ENCODE data around the gene GNGT1. TPM values are rescaled to one million over a fixed set of nuclear protein-coding genes. Genes with fewer than 3 reads are reported as not detected.

Gene GNGT1
- total and polyA plus RNA-seq, 2 experiments from 2014 or later = not detected

DNA sequence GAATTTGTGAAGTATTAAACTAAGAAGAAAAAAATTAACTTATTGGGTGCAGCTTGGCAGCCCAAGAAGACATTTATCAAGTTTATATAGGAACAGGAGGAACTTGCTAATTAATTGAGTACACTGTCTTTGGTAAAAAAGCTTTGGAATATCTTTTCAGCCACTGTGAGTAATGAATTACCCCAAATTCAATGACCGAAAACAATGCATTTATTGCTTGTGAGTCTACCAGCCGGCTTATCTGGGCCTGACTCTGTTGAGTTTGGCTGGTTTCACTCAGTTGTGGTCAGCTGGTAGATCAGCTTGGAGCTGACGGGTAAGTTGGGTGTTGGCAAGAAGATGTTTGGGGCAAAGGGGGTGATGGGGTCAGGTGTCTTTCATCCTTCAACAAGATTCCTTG is 26.8 kb downstream of the GNGT1 start:
- Histone ChIP-seq H3K9me3 (ENCODE audit: low read depth) (no peaks in the 10 kb centered on the region), H3K79me2 (ENCODE audit: insufficient read depth) (no peaks in the 10 kb centered on the region), H3K9me2 (ENCODE audit: insufficient read depth) (no peaks in the 10 kb centered on the region), H3K27me3 (replicated peaks; ENCODE audit: insufficient read depth) (no peaks in the 10 kb centered on the region), H3F3A (ENCODE audit: insufficient read depth) (peaks cover 11% of the 10 kb centered on the region; the same call in 1 of the 2 replicates), H3K4me2 (ENCODE audit: unreplicated experiment) (no peak overlapping the region), H3K36me3 (ENCODE audit: low read depth) (no peaks in the 10 kb centered on the region), H2AFZ (no peak overlapping the region), H3K9ac (no peak overlapping the region), H3K4me3 (no peak overlapping the region), H3K4me1 (ENCODE audit: insufficient read depth) (peaks cover 5% of the 10 kb centered on the region; the same call in 1 of the 2 replicates), H4K20me1 (ENCODE audit: insufficient read depth) (no peaks in the 10 kb centered on the region), H3K27ac (no peak overlapping the region)
- WGBS, 2 experiments (ENCODE audit: low coverage in 1 of 2, low lambda C conversion rate in 2 of 2, missing lambda C conversion rate in 2 of 2) = 99 to 100% methylated on average over 3 of the region's 3 CpGs
- in situ Hi-C loops (cut with MboI) = no loop called here
- no peak for DNase-seq
- no peak for TF ChIP-seq EZH2 (IDR thresholded peaks at IDR 0.05; ENCODE audit: insufficient read depth, poor library complexity, severe bottlenecking)
- TF ChIP-seq EZH2phosphoT487 (IDR thresholded peaks at IDR 0.05; ENCODE audit: insufficient read depth, low read depth) = no peak

DNA sequence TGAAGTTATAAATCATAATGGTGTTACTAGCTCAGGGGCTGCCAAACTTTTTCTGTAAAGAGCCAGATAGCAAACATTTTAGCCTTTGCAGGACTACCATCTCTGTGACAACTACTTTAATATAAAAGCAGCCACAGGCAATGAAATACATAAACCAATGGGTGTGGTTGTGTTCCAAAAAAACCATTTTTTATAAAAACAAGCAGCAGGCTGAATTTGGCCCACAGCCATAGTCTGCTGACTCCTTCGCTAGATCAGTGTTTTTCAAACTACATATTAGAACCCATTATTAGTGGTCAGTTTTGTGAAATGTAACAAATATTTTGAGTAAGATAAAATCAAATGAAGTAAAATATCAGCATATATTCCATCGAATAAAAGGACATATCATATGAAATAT is 28.7 kb downstream of the GNGT1 start:
- Histone ChIP-seq H4K20me1 (ENCODE audit: insufficient read depth) (no peaks in the 10 kb centered on the region), H3K4me3 (no peak overlapping the region), H3K9me2 (ENCODE audit: insufficient read depth) (no peaks in the 10 kb centered on the region), H3K9me3 (ENCODE audit: low read depth) (no peaks in the 10 kb centered on the region), H3F3A (ENCODE audit: insufficient read depth) (no peaks in the 10 kb centered on the region), H3K27me3 (replicated peaks; ENCODE audit: insufficient read depth) (no peaks in the 10 kb centered on the region), H3K4me2 (ENCODE audit: unreplicated experiment) (no peak overlapping the region), H3K27ac (no peak overlapping the region), H3K79me2 (ENCODE audit: insufficient read depth) (no peaks in the 10 kb centered on the region), H2AFZ (no peak overlapping the region), H3K9ac (no peak overlapping the region), H3K36me3 (ENCODE audit: low read depth) (no peaks in the 10 kb centered on the region), H3K4me1 (ENCODE audit: insufficient read depth) (peaks cover 10% of the 10 kb centered on the region)
- DNase-seq = no peak
- TF ChIP-seq EZH2phosphoT487 (IDR thresholded peaks at IDR 0.05; ENCODE audit: insufficient read depth, low read depth) = no peak
- TF ChIP-seq EZH2 (IDR thresholded peaks at IDR 0.05; ENCODE audit: insufficient read depth, poor library complexity, severe bottlenecking) = no peak
- in situ Hi-C loops (cut with MboI) = no loop called here
- 87 to 92% methylated on average over 2 of the region's 2 CpGs for WGBS, 2 experiments (ENCODE audit: low coverage in 1 of 2, low lambda C conversion rate in 2 of 2, missing lambda C conversion rate in 2 of 2)

DNA sequence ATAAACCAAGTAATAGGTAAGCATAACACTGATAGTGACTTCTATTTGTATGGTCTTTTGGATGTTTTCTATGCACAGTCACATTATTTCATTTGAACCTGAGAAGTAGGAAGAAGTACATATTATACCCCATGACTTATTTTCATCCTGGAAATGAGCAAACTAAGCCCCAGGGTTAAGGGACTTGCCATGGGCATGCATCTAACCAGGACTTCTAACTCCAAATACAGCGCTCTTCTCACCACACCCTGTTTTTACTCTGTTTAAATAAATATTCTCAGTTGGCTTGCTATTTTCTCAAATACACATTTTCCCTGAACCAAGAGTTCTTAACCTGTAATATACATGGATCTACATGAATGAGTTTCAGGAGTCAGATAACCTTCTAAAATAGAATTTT is 31.5 kb downstream of the GNGT1 start:
- Histone ChIP-seq H3K9ac (no peak overlapping the region), H3F3A (ENCODE audit: insufficient read depth) (peaks cover 15% of the 10 kb centered on the region), H3K27me3 (replicated peaks; ENCODE audit: insufficient read depth) (no peaks in the 10 kb centered on the region), H2AFZ (no peak overlapping the region), H3K36me3 (ENCODE audit: low read depth) (no peaks in the 10 kb centered on the region), H3K9me3 (ENCODE audit: low read depth) (no peaks in the 10 kb centered on the region), H3K4me3 (no peak overlapping the region), H4K20me1 (ENCODE audit: insufficient read depth) (no peaks in the 10 kb centered on the region), H3K4me2 (ENCODE audit: unreplicated experiment) (no peak overlapping the region), H3K27ac (no peak overlapping the region), H3K4me1 (ENCODE audit: insufficient read depth) (peaks cover 22% of the 10 kb centered on the region), H3K79me2 (ENCODE audit: insufficient read depth) (no peaks in the 10 kb centered on the region), H3K9me2 (ENCODE audit: insufficient read depth) (no peaks in the 10 kb centered on the region)
- DNase-seq = no peak
- TF ChIP-seq EZH2 (IDR thresholded peaks at IDR 0.05; ENCODE audit: insufficient read depth, poor library complexity, severe bottlenecking) = no peak
- TF ChIP-seq EZH2phosphoT487 (IDR thresholded peaks at IDR 0.05; ENCODE audit: insufficient read depth, low read depth) = no peak
- in situ Hi-C loops (cut with MboI) = no loop called here
- WGBS, 2 experiments (ENCODE audit: low coverage in 1 of 2, low lambda C conversion rate in 2 of 2, missing lambda C conversion rate in 2 of 2) = 98 to 100% methylated on average over 1 of the region's 1 CpG

DNA sequence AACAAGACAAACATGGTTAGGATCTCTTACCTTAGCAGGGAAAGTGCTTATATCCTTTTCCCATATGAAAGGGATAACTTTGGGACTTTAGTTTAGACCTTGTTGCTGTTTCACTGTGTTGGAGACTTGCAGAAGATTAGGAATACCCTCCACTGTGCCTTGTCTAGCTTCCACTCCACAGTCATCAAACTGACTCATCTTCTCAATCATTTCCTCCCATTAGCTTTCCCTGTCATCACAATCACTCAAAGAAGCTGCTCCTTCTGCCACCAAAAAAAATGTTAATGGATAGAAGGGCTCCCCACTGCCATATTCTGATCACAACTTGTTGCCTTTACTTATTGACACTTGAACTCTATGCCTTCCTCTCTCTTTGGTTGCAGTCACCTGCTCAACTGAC is 31.9 kb downstream of the GNGT1 start:
- peaks cover 15% of the 10 kb centered on the region for H3F3A ChIP-seq (ENCODE audit: insufficient read depth)
- no peaks in the 10 kb centered on the region for H3K79me2 ChIP-seq (ENCODE audit: insufficient read depth)
- no peak for DNase-seq
- no peaks in the 10 kb centered on the region for H3K9me3 ChIP-seq (ENCODE audit: low read depth)
- H3K4me1 ChIP-seq (ENCODE audit: insufficient read depth) = peaks cover 22% of the 10 kb centered on the region
- H3K27me3 ChIP-seq (replicated peaks; ENCODE audit: insufficient read depth) = no peaks in the 10 kb centered on the region
- TF ChIP-seq EZH2phosphoT487 (IDR thresholded peaks at IDR 0.05; ENCODE audit: insufficient read depth, low read depth) (no peak), EZH2 (IDR thresholded peaks at IDR 0.05; ENCODE audit: insufficient read depth, poor library complexity, severe bottlenecking) (no peak)
- in situ Hi-C loops (cut with MboI) = no loop called here
- no peaks in the 10 kb centered on the region for H3K9me2 ChIP-seq (ENCODE audit: insufficient read depth)
- H3K9ac ChIP-seq = no peak overlapping the region
- no peaks in the 10 kb centered on the region for H3K36me3 ChIP-seq (ENCODE audit: low read depth)
- H3K4me3 ChIP-seq = no peak overlapping the region
- no peak overlapping the region for H3K27ac ChIP-seq
- no peaks in the 10 kb centered on the region for H4K20me1 ChIP-seq (ENCODE audit: insufficient read depth)
- no peak overlapping the region for H3K4me2 ChIP-seq (ENCODE audit: unreplicated experiment)
- H2AFZ ChIP-seq = no peak overlapping the region

DNA sequence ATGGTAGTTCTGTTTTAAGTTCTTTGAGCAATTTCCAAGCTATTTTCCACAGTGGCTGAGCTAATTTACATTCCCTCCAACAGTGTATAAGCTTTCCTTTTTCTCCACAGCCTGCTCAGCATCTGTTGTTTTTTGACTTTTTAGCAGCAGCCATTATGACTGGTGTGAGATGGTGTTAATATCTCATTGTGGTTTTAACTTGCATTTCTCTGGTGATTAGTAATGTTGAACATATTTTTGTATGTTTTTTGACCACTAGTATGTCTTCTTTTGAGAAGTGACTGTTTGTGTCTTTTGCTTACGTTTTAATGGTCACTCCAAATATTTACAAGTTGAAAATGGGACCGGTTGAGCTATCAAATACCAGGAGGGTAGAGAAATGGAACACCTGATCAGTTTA is 35.6 kb downstream of the GNGT1 start:
- peak; percentile 57 for DNase-seq
- Histone ChIP-seq H3K4me1 (ENCODE audit: insufficient read depth) (peaks cover 47% of the 10 kb centered on the region), H2AFZ (no peak overlapping the region), H3K27me3 (replicated peaks; ENCODE audit: insufficient read depth) (no peaks in the 10 kb centered on the region), H3K4me3 (no peak overlapping the region), H3K36me3 (ENCODE audit: low read depth) (no peaks in the 10 kb centered on the region), H3F3A (ENCODE audit: insufficient read depth) (peaks cover 25% of the 10 kb centered on the region), H3K27ac (peak overlapping the region; percentile 33), H3K79me2 (ENCODE audit: insufficient read depth) (no peaks in the 10 kb centered on the region), H3K9me2 (ENCODE audit: insufficient read depth) (no peaks in the 10 kb centered on the region), H3K9me3 (ENCODE audit: low read depth) (no peaks in the 10 kb centered on the region), H3K4me2 (ENCODE audit: unreplicated experiment) (no peak overlapping the region), H3K9ac (no peak overlapping the region), H4K20me1 (ENCODE audit: insufficient read depth) (no peaks in the 10 kb centered on the region)
- in situ Hi-C loops (cut with MboI) = no loop called here
- WGBS, 2 experiments (ENCODE audit: low coverage in 1 of 2, low lambda C conversion rate in 2 of 2, missing lambda C conversion rate in 2 of 2) = 77 to 85% methylated on average over 2 of the region's 2 CpGs
- TF ChIP-seq EZH2phosphoT487 (IDR thresholded peaks at IDR 0.05; ENCODE audit: insufficient read depth, low read depth) (peak; percentile 79; the same call in 1 of the 2 replicates), EZH2 (IDR thresholded peaks at IDR 0.05; ENCODE audit: insufficient read depth, poor library complexity, severe bottlenecking) (no peak)
